Tibial nerve (tissue), 4 donors: ENCODE measurements around the gene DDI1. TPM values are rescaled to one million over a fixed set of nuclear protein-coding genes. Genes with fewer than 3 reads are reported as not detected.

Experiments
- DNase-seq, 2 donors: peaks; one replicate each; pipeline ENCODE4 v3.0.0-alpha.2; 2019; ENCODE audit warnings: low spot score in 2 of 2
- H3K27ac ChIP-seq, 4 donors: fragments of 200-600 bp; sonication (generic) in 3 of 4; one replicate each; pipeline ENCODE4 v1.5.1; 2017 to 2019; ENCODE audit warnings: mild to moderate bottlenecking in 1 of 4
- H3K27me3 ChIP-seq, 2 donors: fragments of 200-600 bp; sonication (generic) in 1 of 2; one replicate each; pipeline versions ENCODE4 v1.5.1 to v1.6.0; 2017 to 2019
- H3K36me3 ChIP-seq, 3 donors: fragments of 200-600 bp; sonication (generic); one replicate each; pipeline ENCODE4 v1.5.1; 2018 to 2019
- H3K4me1 ChIP-seq, 4 donors: fragments of 200-600 bp; sonication (generic) in 3 of 4; one replicate each; pipeline ENCODE4 v1.5.1; 2017 to 2019
- H3K4me3 ChIP-seq, 4 donors: fragments of 200-600 bp; sonication (generic) in 3 of 4; one replicate each; pipeline ENCODE4 v1.5.1; 2017 to 2019; ENCODE audit warnings: mild to moderate bottlenecking in 1 of 4, moderate library complexity in 1 of 4
- H3K9me3 ChIP-seq, 4 donors: fragments of 200-600 bp; sonication (generic) in 3 of 4; one replicate each; pipeline ENCODE4 v1.5.1; 2017 to 2019
- CTCF ChIP-seq, 5 experiments: fragments of 200-600 bp in 3 of 5; fragments of 450-650 bp in 2 of 5; sonication (generic) in 3 of 5; IDR thresholded peaks; one replicate each; pipeline ENCODE4 v1.5.1; 2016 to 2019; ENCODE audit warnings: antibody characterized with exemption in 5 of 5, mild to moderate bottlenecking in 3 of 5, moderate library complexity in 2 of 5
- EP300 ChIP-seq, 2 donors: sonication (generic); formaldehyde crosslinking; IDR thresholded peaks; one replicate each; pipeline ENCODE4 v1.6.1; 2017; ENCODE audit warnings: antibody characterized with exemption in 2 of 2, mild to moderate bottlenecking in 1 of 2
- POLR2A ChIP-seq, 2 donors: fragments of 450-650 bp; IDR thresholded peaks; one replicate each; pipeline ENCODE4 v1.6.1; 2017; ENCODE audit warnings: antibody characterized with exemption in 2 of 2, mild to moderate bottlenecking in 2 of 2, moderate library complexity in 2 of 2
- WGBS, 2 donors: methylation state at CpG; one replicate each; pipeline ENCODE4 v1.1.5; 2018; 5-methylcytosine and 5-hydroxymethylcytosine counted together
- total RNA-seq, 4 donors: library from RNA; depleted of rRNA; stranded (reverse); fragments of >200 nt; gene quantifications; one replicate each; pipeline ENCODE4 v1.1.0, GENCODE V29; 2016

DDI1 gene
- total RNA-seq, 4 donors from 2014 or later = not detected

- Histone ChIP-seq H3K4me3 (no peak overlapping the region), H3K36me3 (no peaks in the 10 kb centered on the region), H3K27ac (no peak overlapping the region), H3K4me1 (no peaks in the 10 kb centered on the region), H3K27me3 (no peaks in the 10 kb centered on the region), H3K9me3 (no peaks in the 10 kb centered on the region)
- no peak for DNase-seq
- no peak for TF ChIP-seq CTCF (IDR thresholded peaks at IDR 0.05)
- TF ChIP-seq EP300 (IDR thresholded peaks at IDR 0.05) = no peak
- 57 to 69% methylated on average over 3 of the region's 3 CpGs for WGBS, 2 donors
These were observed 34.8 kb upstream of the DDI1 start for GRCh38 chr11:104001561-104002056.

- Histone ChIP-seq H3K36me3 (no peaks in the 10 kb centered on the region), H3K4me1 (no peaks in the 10 kb centered on the region), H3K4me3 (no peak overlapping the region), H3K27me3 (no peaks in the 10 kb centered on the region), H3K9me3 (no peaks in the 10 kb centered on the region), H3K27ac (no peak overlapping the region)
- TF ChIP-seq CTCF (IDR thresholded peaks at IDR 0.05) (no peak), EP300 (IDR thresholded peaks at IDR 0.05) (no peak), POLR2A (IDR thresholded peaks at IDR 0.05) (no peak)
- DNase-seq = no peak
These were observed 32.9 kb upstream of the DDI1 start for GRCh38 chr11:104003491-104003890.

DNA sequence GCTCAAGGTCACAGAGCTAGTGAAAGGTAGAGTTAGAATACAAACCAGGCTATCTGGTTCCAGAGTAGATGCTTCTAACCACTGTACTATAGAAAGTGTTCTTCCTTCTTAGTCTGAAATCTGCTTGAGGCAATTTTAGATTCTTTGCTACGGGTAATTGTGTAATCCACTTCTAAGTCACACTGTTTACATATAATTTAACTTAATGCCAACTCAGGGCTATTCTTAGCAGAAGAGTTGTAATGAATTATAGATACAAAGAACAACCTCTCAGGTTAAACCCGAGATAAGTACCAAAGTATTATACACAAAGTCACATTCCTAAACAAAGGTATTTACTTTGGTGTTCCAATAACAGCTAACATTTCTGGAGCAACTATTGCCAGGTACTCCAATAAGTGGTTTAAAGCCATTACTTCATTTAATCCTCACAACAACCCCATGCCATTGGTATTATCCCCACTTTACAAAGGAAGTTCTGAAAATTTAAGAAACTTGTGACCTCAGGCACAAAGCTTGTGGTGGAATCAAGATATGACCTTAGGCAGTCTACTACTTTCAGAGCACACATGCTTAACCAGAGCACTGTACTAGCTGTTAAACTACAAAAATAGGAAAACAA is 31.1 kb upstream of the DDI1 start:
- no peak overlapping the region for H3K4me3 ChIP-seq
- TF ChIP-seq POLR2A (IDR thresholded peaks at IDR 0.05) = no peak
- TF ChIP-seq EP300 (IDR thresholded peaks at IDR 0.05) = no peak
- TF ChIP-seq CTCF (IDR thresholded peaks at IDR 0.05) = no peak
- no peaks in the 10 kb centered on the region for H3K9me3 ChIP-seq
- no peak for DNase-seq
- no peaks in the 10 kb centered on the region for H3K27me3 ChIP-seq
- H3K27ac ChIP-seq = no peak overlapping the region
- 79 to 93% methylated on average over 2 of the region's 2 CpGs for WGBS, 2 donors
- H3K36me3 ChIP-seq = no peaks in the 10 kb centered on the region
- peaks cover 0 to 3% (median 0%) of the 10 kb centered on the region in 4 donors for H3K4me1 ChIP-seq

- Histone ChIP-seq H3K4me3 (no peak overlapping the region), H3K27me3 (no peaks in the 10 kb centered on the region), H3K27ac (no peak overlapping the region), H3K9me3 (no peaks in the 10 kb centered on the region), H3K36me3 (no peaks in the 10 kb centered on the region), H3K4me1 (peaks cover 0 to 17% (median 0%) of the 10 kb centered on the region in 4 donors)
- no peak for DNase-seq
- TF ChIP-seq EP300 (IDR thresholded peaks at IDR 0.05) (no peak), CTCF (IDR thresholded peaks at IDR 0.05) (no peak), POLR2A (IDR thresholded peaks at IDR 0.05) (no peak)
- 44 to 61% methylated on average over 3 of the region's 3 CpGs for WGBS, 2 donors
These were observed 26.7 kb upstream of the DDI1 start for GRCh38 chr11:104009744-104010143.

DNA sequence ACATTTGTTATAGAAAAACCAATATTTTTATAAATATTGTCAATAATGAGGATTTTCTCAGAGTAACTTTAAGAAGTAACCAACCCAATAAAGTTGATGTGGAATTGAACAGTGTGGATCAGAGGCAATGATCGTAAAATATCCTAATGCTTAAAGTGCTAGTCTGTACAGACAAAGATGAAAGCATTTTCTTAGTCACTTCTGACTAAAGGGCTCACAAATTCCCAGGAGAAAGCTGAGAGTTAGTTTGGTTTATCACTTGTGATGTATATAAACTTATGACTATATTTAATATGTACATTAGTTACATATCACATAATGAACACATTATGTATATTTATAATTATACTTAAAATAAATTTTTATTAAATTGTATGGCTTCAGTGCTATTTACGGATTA is 25.4 kb upstream of the DDI1 start:
- Histone ChIP-seq H3K36me3 (no peaks in the 10 kb centered on the region), H3K27ac (no peak overlapping the region), H3K4me1 (peaks cover 0 to 17% (median 0%) of the 10 kb centered on the region in 4 donors), H3K4me3 (no peak overlapping the region), H3K27me3 (no peaks in the 10 kb centered on the region), H3K9me3 (no peaks in the 10 kb centered on the region)
- 83 to 85% methylated on average over 2 of the region's 2 CpGs for WGBS, 2 donors
- no peak for TF ChIP-seq EP300 (IDR thresholded peaks at IDR 0.05)
- TF ChIP-seq POLR2A (IDR thresholded peaks at IDR 0.05) = no peak
- TF ChIP-seq CTCF (IDR thresholded peaks at IDR 0.05) = no peak
- DNase-seq = no peak
